Ishikawa (cell line): ENCODE measurements around the gene SMIM7.

ENCODE experiments used
- EP300 ChIP-seq: IDR thresholded peaks from 2 replicates; pipeline ENCODE4 v1.6.1; 2012; ENCODE audit warnings: borderline replicate concordance
- FOXM1 ChIP-seq: IDR thresholded peaks from 2 replicates; pipeline ENCODE4 v1.6.1; 2012; ENCODE audit warnings: low read depth, borderline replicate concordance
- MAX ChIP-seq: IDR thresholded peaks from 2 replicates; pipeline ENCODE4 v1.6.1; 2012
- TCF12 ChIP-seq: IDR thresholded peaks from 2 replicates; pipeline ENCODE4 v1.6.1; 2012; ENCODE audit warnings: low read depth
- YY1 ChIP-seq: IDR thresholded peaks from 2 replicates; pipeline ENCODE4 v1.6.1; 2012; ENCODE audit warnings: low read depth
- TF ChIP-seq, protein P1 (sequence below): IDR thresholded peaks from 2 replicates; pipeline ENCODE4 v1.6.1; 2012; ENCODE audit warnings: low read depth, mild to moderate bottlenecking

DNA sequence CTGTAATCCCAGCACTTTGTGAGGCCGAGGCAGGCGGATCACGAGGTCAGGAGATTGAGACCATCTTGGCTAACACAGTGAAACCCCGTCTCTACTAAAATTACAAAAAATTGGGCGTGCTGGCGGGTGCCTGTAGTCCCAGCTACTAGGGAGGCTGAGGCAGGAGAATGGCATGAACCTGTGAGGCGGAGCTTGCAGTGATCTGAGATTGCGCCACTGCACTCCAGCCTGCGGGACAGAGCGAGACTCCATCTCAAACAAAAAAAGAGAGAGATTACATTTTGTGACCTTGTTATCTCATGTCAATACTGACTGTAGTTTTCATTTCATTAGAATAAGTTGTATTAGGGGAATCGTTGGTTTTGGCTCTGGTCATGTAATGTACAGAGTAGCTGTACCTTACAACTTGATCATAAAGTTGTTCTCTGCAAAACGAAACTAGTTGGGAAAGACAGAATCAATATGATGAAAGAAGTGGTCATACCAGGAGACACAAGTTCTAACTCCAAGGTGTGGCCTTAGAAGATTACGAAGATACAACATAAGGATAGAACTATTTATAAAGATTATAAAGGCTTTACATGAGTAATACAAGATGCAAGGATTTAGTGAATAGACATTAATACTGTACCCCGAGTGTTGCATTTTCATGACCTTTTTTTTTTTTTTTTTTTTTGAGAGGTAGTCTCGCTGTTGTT lies 16.3 kb upstream of the SMIM7 start:
- TF ChIP-seq FOXM1 (no peak), EP300 (no peak), MAX (no peak), TCF12 (no peak), YY1 (no peak)
- TF ChIP-seq, protein P1, sequence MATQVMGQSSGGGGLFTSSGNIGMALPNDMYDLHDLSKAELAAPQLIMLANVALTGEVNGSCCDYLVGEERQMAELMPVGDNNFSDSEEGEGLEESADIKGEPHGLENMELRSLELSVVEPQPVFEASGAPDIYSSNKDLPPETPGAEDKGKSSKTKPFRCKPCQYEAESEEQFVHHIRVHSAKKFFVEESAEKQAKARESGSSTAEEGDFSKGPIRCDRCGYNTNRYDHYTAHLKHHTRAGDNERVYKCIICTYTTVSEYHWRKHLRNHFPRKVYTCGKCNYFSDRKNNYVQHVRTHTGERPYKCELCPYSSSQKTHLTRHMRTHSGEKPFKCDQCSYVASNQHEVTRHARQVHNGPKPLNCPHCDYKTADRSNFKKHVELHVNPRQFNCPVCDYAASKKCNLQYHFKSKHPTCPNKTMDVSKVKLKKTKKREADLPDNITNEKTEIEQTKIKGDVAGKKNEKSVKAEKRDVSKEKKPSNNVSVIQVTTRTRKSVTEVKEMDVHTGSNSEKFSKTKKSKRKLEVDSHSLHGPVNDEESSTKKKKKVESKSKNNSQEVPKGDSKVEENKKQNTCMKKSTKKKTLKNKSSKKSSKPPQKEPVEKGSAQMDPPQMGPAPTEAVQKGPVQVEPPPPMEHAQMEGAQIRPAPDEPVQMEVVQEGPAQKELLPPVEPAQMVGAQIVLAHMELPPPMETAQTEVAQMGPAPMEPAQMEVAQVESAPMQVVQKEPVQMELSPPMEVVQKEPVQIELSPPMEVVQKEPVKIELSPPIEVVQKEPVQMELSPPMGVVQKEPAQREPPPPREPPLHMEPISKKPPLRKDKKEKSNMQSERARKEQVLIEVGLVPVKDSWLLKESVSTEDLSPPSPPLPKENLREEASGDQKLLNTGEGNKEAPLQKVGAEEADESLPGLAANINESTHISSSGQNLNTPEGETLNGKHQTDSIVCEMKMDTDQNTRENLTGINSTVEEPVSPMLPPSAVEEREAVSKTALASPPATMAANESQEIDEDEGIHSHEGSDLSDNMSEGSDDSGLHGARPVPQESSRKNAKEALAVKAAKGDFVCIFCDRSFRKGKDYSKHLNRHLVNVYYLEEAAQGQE = no peak
